GM18520 (cell line): ENCODE measurements around the gene DDN.

Experiments
- ATAC-seq: cut with Tn5 transposase; IDR thresholded peaks from one replicate; pipeline ENCODE4 v1.9.1; 2021; ENCODE audit not compliant: unreplicated experiment

DDN gene

GRCh38 chr12:48985475-48985897, 13.7 kb downstream of the DDN start:
- no peak for ATAC-seq

- ATAC-seq: no peak
These were observed 16.6 kb downstream of the DDN start for GRCh38 chr12:48982397-48983080.

GRCh38 chr12:48981757-48982157, 17.4 kb downstream of the DDN start:
- ATAC-seq: no peak

GRCh38 chr12:48980953-48981756, 18.0 kb downstream of the DDN start:
- no peak for ATAC-seq

GRCh38 chr12:48980389-48980952, 18.7 kb downstream of the DDN start:
- no peak for ATAC-seq

- ATAC-seq: no peak
These were observed 19.4 kb downstream of the DDN start for GRCh38 chr12:48979602-48980388.

GRCh38 chr12:48978741-48979601, 20.2 kb downstream of the DDN start:
- no peak for ATAC-seq

GRCh38 chr12:48978291-48978740, 20.9 kb downstream of the DDN start, which contains the start of gene WNT1:
Gene WNT1 (plus strand): TSS chr12:48978322. CDS start chr12:48978651, 329 bp downstream.
- ATAC-seq: no peak

- ATAC-seq: no peak
These were observed 21.6 kb downstream of the DDN start for GRCh38 chr12:48977290-48978281.

- no peak for ATAC-seq
These were observed 25.1 kb downstream of the DDN start for GRCh38 chr12:48973941-48974673.

- no peak for ATAC-seq
These were observed 25.6 kb downstream of the DDN start for GRCh38 chr12:48973531-48973930.

- ATAC-seq: no peak
These were observed 26.2 kb downstream of the DDN start for GRCh38 chr12:48972952-48973483.

GRCh38 chr12:48972213-48972951, 26.8 kb downstream of the DDN start:
- no peak for ATAC-seq

- ATAC-seq: no peak
These were observed 28.4 kb downstream of the DDN start for GRCh38 chr12:48970702-48971334.

- no peak for ATAC-seq
These were observed 29.1 kb downstream of the DDN start for GRCh38 chr12:48969833-48970701.
